Activated naive CD4-positive, alpha-beta T cell treated with anti-CD3 and anti-CD28 coated beads, Interleukin-2, amount 50 U/mL, for 16 hours (primary cell): ENCODE data around the gene TACC2.

Source experiments
- DNase-seq: peaks from one replicate; pipeline ENCODE4 v3.0.0-alpha.2; 2020

TACC2 gene

GRCh38 chr10:122126763-122127659 is 138.0 kb downstream of the TACC2 start:
- DNase-seq, result no peak

DNA sequence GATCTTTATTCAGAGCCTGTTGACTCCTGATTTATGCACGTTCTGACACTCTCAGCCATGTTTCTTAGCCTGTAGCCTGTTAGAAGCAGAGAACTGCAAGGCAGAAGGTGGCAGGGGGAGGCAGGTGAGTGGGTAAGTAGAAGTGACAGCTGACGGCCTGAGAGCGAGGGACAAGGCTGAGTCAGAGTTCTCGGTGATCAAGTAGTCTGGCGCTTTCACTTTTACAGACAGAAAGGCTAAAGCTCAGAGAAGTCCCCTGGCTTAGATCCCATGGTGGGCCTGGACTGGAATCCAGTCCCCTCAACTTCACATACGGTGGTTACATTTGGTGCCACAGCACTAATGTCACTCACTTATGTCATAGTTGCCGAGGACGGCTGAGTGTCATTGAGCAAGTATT is 139.0 kb downstream of the TACC2 start:
- no peak for DNase-seq

DNA sequence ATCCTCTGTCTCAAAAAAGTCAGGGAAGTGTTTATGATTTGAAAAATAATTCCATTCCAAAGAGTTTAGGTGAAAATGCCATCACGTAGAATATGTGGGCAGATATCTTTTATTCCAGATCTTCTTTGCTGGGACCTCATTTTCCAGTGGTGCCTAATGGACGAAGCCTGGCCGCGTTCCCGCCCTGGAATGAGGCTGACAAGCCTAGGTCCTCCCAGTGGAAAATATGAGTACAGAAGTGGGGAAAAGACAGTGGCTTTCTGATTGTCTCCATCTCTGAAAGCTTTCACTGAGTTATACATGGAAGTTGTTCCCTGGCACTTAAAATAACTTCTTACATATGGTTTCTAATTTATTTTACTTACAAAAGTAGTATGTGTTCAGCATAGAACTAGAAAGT is 139.4 kb downstream of the TACC2 start:
- DNase-seq, result no peak

DNA sequence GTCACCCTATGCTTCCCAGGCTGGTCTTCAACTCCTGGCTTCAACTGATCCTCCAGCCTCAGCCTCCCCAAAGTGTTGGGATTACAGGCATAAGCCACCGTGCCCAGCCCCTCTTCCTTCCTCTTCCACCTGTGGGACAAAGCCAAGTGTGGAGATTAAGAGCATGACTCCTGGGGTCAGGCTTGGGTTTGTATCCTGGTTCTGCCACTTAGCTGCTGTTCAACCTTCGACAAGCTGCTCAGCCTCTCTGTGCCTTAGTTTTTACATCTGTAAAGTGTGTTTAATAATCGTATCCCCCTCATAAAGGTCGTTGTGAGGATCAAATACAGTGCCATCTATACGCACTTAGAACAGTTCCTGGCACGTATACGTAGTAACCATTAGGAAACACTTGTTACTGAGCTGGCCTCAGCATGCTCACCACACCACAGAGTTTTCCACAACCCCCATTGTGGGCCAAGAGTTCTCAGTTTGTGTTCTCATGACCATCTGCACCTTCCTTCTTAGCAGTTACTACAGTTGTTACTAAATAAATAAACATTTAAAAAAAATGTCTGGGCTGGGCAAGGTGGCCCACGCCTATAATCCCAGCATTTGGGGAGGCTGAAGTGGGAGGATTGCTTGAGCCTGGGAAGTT is 141.6 kb downstream of the TACC2 start:
- no peak for DNase-seq

GRCh38 chr10:122132331-122132755 is 143.4 kb downstream of the TACC2 start:
- no peak for DNase-seq

GRCh38 chr10:122132882-122133565 is 144.1 kb downstream of the TACC2 start:
- DNase-seq, result no peak

DNA sequence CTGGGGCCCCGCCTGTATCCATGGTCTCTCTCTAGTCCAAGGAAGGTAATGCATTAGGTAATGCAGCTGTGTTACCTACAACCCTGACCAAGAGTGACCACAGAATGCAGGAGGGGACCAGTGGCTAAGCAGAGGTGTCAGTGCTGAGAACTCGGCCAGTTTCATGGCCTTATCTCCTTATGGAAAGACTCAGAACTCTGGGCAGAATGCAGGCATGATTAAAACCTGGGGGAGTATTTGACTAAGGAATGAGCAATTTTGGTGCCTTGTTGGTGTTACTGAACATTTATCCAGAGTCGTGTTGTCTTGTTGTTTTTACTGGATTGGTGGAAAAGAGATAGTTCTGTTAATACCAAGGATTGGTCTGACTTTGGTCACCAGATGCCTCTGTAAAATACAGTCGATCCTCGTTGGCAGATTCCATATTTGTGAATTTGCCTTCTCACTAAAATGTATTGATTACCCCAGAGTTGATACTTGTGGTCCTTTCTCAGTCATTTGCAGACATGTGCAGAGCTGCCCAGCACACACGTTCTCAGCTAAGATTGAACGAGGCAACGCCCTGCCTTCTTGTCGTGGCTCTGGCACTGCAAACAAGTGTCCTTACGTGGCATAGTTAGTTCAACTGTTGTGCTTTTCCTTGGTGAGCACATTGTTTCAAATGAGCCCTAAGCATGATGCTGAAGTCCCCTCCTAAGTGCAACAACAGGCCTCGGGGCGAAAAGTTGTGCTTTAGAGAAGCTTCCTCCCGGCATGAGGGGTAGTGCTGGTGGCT is 146.5 kb downstream of the TACC2 start:
- no peak for DNase-seq

- DNase-seq, result no peak
These were observed 150.1 kb downstream of the TACC2 start for GRCh38 chr10:122138831-122139625.

DNA sequence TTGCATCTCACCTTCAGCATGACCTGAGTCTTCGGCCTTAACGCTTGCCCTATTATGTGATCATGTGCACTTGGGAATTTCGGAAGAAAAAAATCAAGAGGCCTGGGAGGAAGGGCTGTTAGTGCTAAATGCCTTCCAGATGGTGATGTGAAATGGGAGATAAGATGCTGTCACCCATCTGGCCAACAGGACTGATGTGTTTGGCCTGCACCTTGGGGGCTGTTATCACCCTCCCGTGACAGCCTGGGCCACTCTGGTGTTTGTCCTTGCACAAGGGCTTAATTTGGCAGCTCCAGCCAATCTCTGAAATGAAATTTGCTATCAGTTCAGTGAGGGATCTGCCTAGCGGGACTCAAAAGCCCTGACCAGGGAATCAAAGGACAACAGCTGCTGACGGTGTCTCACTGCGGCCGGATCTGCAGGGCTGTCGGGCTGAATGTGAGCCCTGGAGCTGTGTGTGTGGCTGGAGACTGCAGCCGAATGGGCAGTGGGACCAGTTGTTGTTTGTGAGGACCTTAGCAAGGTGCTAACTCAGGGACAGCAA is 150.7 kb downstream of the TACC2 start:
- DNase-seq, result no peak

GRCh38 chr10:122140461-122140902 is 151.5 kb downstream of the TACC2 start:
- no peak for DNase-seq

DNA sequence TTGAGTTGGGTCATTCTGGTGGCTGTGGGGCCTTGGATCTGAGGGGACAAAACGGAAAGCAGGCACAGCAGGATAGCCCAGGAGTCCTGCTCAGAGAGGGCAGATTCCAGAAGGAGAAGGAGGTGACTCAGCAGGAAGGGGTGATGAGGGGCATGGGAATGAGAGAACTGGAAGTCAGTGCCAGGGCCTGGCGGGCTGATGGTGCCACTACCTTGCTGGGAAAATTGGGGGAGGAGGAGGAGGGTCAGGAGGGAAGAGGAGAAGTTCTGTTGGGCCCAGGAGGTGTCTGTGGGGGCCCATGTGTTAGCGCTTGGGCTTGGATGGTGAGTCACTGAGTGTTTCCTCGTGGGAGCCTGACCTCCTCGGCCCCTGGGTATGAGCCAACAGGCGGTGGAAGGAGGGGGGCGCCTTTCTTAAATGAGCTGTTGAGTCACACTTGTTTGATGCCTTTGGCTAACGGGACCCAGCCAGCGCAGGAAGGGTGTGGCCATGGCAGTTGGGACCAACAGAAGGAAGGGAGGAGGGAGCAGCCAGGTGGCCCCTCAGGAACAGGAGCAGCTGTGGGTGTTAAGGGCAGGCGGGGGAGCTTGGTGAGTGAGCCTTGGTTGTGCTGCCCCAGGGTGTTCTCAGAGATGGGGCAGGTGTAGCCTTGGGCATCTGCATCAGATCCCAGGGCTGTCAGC is 152.1 kb downstream of the TACC2 start:
- no peak for DNase-seq

DNA sequence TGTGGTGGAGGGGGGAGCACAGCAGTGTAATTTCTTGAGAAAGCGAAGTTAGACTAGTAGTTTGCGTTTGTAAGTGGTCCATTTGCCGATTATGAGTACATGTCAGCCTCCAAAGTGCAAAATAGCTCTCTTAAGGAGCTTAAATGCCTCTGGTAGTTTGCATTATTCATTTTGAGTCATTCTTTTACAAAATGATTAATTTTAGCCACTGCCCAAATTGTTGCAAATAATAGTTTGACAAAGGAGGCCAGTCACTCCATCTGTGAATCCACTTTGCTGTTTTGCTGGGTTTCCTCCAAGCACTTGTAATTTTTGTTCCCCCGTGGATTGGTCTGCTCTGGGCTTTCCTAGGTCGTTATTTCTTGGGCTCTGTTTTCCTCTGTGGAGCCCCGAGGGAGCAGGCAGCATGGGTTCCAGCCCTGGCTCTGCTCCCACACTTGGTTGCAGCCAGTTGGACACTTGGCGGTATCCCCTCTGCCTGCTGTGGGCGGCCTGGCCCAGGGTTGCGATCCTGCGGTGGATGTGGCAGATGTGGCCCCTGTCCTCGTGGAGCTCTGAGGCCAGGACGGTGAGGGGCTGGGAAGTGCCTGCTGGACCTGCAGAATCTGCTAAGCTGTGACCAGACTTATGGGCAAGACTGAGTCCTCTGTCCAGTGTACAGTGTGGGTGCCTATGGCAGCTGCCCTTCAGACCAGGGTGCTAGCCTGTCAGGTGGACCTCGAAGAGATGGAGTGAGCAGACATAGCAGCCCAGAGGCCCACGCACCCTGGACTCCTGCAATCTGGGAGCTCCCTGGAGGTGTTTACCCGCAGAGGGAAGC is 153.1 kb downstream of the TACC2 start:
- DNase-seq, result no peak

- DNase-seq, result no peak
These were observed 153.8 kb downstream of the TACC2 start for GRCh38 chr10:122142641-122143237.

DNA sequence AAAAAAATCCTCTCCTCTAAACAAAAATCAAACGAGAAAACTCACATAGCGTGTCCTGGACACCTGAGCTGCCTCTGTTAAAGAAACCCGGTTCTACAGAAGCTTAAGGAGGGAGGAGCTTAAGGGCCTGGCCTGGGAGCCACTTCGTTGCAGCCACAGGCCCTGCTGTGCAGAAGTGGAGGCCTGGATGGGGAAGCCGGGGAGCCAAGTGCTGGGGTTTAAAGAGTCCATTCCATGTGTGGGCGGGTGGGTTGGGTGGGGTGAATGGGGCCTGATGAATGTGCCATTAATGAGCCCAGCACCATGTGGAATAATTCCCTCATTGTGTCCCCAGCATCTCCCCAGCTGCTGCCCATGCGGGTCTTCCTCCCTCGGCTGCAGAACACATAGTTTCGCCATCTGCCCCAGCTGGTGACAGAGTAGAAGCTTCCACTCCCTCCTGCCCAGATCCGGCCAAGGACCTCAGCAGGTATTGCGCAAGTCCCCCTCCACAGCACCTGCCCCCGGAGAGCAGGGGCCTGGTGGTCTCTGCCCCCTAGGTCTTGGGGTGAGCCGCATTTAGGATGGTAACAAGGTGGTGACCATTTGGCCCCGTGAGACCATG is 154.4 kb downstream of the TACC2 start:
- DNase-seq, result no peak

- no peak for DNase-seq
These were observed 155.2 kb downstream of the TACC2 start for GRCh38 chr10:122144199-122144598.

GRCh38 chr10:122145113-122145512 is 156.2 kb downstream of the TACC2 start:
- no peak for DNase-seq

- DNase-seq, result no peak
These were observed 158.7 kb downstream of the TACC2 start for GRCh38 chr10:122147663-122148062.

DNA sequence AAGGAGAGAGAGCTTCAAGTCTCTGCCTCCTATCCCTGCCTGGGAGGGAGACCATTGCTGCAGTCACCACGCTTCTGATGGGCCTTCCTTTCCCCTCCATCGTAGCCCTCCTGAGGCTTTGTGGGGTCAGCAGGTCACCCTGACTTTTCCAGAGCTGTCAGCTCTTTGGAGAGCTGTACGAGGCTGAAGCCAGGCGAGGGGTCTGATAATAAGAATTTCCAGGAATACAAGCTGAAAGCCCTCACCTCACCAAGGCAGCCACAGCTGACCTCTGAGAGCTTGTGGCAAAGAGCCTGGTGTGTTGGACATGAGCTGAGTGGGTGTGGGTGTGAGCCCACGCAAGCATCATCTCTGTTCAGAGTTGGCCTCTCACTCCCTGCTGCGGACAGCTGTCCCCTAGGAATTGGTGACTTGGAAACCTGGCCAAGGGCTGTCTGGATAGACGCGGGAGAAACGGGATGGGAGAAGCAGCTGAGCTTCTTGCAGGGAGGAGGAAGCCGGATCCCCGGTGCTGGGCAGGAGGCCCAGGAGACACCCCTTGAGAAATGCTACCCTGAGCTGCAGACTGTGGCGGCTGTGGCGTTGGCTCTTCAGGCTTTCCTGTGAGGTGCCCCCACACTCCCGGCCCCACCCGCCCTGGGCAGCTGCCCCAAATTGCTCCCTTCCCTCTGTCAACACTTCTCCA is 160.1 kb downstream of the TACC2 start:
- no peak for DNase-seq
